ENCODE data around the gene APOH.

Gene APOH

GRCh38 chr17:66233023-66233753 lies 4.0 kb upstream of the APOH start:
- no peak for DNase-seq

- DNase-seq: no peak
Observed at GRCh38 chr17:66230922-66231591, 1.8 kb upstream of the APOH start.

DNA sequence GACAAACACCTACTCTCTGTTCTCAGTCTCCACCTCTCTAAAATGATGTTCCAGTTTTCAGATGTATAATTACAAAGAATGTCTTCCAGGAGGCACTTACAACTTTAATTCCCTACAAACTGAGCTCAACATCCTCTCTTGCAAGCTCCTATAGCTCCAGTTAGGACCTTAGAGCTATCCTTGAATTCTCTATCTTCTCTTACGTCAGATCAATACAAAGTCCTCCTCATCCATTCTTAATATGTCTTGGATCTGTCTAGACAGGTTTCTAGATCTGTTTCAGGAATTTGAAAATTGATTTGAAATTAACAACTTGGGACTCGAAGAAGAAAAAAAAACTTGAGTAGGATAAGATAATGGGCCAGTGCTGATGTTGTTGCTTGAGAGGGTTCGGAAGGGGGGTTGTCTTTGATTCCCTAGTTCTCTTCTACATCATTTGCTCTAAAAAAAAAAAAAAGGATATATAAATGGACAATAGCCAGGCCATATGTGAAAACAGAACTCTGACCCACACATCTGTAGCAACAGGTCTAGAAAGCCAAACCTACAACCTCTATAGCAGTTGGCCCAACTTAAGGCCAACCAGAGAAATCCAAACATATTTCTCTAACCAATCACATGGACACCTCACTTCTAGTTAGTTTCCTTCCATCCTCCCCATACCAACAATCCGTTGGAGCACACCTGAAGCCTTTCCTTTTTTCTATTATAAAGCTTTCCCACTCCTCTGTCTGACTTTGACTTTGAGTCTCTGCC lies 746 bp upstream of the APOH start:
- no peak for DNase-seq

DNA sequence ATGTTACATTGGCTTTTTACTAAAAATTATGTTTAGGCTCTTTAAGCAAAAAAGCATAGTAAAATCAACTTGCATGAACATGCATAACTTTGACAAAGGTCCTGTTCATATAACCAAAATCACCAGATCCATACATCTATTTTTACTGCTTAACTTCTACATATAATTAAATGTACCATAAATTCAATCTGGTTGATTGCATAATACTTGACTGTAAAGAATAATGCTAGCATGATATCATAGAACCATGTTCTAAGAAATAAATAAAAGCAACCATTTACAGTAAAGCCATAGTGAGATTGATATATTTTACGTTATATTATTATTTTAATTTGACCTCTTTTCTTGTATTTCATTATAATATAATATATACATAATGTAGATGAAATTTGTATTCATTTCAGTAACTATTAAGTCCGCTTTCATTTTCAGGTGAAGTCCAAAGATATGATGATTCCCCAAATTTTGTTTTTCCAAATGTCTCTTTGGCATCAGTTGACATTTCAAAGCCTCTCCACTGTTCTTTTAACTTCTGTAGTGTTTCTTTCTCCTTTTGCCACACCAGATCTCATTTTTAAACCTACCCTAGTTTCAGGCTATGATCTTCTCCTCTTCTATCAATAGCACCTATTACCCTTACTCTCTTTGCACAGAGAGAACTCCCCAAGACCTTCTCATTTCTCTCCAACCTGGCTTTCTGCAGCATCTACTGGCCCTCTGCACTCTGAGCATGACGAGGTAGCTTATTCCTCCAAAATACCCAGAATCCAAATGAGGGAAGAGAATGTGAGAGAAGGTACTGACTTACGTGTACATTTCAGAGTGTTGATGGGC lies 1.8 kb downstream of the APOH start:
- DNase-seq: no peak

- DNase-seq: no peak
Observed at GRCh38 chr17:66222798-66223350, 6.3 kb downstream of the APOH start.

- DNase-seq: no peak
Observed at GRCh38 chr17:66221755-66222530, 7.3 kb downstream of the APOH start.

- no peak for DNase-seq
Observed at GRCh38 chr17:66221343-66221742, 7.9 kb downstream of the APOH start.

DNA sequence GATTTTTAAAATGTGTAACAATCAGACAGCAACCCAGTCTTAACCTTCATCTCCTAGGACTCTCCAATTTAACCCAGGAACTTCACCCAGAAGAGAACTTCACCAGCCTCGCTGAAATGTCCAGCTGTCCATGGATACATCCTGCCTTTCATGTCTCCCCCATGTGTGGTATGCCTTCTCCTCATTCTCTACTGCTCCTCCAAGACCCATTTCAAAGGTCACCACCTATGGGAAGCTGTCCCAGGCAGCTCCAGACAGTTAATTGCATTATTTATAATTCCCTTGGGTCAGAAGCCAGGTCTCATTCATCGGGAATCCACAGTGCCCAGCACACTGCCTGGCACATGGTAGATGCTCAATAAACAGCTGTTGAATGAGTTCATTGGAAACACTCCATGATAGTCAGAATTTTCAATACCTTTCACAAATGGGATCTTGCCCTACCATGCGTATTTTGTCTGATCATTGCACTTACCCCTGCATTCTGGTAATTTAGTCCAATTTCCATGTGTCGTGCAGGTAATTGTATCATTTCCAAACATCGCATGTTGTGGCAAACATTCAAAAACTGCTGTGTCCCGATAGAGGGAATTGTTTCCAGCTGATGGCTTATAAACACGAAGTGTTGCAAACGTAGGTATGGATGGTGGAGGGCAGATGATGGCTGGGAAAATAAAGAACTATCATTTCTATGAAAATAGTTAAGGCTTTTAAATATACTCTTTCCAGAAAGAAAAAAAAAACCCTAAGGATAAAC lies 9.0 kb downstream of the APOH start:
- no peak for DNase-seq

- no peak for DNase-seq
Observed at GRCh38 chr17:66215529-66215911, 13.7 kb downstream of the APOH start.

DNA sequence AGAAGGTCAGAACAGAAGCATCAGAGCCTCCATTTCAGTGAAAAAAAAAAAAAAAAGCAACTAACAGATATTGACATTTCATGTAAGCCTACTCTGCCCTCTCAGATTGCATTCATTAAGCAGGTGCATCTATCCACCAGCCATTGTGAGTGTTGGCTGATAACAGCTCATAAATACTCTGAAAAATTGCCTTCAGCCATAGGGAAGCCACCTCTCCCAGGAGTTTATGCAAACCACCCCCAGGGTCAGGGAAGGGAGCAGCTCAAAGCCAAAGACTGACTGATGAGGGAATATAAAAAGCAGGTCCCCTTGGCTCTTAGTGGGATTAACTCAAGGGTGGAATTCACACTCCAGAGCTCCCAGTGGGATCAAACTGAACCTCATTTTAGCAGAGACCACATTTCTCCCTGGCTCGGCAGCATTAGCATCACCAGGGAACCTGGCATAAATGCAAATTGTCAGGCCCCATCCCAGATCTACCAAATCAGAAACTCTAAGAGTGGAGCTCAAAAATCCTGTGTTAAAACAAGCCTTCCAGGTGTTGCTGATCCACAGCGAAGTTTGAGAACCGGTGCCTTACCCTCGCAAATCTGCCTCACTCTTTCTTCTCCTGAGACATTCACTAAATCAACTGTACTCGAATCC lies 14.2 kb downstream of the APOH start:
- DNase-seq: no peak

DNA sequence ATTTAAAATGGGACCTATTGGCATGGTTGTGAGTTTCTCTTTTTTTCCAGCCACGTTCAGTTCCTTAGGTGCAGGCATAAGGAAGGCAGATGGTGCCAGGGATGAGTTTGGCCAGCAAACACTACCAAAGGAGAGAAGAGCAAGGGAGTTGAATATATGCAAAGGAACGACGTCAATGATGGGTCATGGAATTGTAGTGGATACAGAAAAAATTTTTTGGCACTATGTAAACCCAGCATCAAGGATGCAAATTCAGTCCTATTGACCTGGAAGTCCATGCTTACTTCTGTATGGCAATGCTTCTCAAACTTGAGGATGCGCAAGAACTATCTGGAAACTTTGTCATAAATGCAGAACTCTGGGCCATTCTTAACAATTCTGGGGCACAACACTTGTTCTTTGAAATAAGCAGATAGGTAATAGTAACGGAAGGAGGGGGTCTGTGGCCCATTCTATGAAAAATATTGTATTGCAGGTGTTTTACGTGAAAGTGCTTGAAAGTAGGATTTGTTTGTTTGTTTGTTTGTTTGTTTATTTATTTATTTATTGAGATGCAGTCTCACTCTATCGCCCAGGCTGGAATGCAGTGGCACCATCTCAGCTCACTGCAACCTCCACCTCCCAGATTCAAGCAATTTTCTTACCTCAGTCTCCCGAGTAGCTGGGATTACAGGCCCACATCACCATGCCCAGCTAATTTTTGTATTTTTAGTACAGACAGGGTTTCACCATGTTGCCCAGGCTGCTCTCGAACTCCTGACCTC lies 18.0 kb downstream of the APOH start:
- DNase-seq: no peak

DNA sequence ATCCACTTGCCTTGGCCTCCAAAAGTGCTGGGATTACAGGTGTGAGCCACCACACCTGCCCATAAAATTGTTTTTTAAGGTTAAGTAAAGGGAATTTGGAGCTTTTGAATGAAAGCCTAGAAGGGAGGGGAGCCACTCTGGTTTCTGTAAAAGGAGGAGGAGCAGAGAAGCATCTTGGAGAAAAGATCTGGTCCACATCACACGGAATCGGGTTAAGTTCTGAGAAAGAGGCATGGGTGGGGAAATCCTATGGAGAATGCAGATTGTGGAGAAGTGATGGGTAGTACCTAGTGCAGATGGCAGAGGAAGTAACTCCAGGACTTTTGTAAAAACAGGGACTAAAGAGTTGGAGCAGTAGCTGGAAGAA lies 19.0 kb downstream of the APOH start:
- DNase-seq: no peak

DNA sequence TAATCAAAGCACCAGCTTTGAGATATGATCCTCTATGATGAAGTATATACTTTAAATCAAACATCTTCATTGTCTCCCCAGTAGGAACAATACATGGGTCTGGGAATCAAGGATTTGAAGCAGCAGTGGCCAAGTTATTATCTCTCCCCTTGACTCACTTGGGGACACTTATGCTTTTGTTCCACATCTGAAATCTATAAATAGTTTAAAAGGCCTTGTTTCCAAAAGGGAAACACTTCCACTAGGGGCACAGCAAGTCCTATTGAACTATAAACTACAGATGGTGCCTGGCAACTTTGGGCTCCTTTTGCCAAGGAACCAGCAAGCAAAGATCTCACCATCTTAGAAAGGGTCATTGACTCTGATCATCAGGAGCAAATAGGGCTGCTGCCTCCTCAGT lies 21.3 kb downstream of the APOH start:
- DNase-seq: no peak

GRCh38 chr17:66203274-66204015 lies 25.8 kb downstream of the APOH start:
- no peak for DNase-seq

- DNase-seq: no peak
Observed at GRCh38 chr17:66200685-66201092, 28.5 kb downstream of the APOH start.

- no peak for DNase-seq
Observed at GRCh38 chr17:66198242-66198641, 31.0 kb downstream of the APOH start.

GRCh38 chr17:66192378-66192687 lies 36.9 kb downstream of the APOH start:
- no peak for DNase-seq

GRCh38 chr17:66191593-66192377 lies 37.4 kb downstream of the APOH start, which contains the start of gene CEP112:
Gene CEP112 (minus strand): TSS chr17:66192133.
- peak; percentile 86 for DNase-seq

All from activated gamma-delta T cell treated with Interleukin-2 at 50 U/mL for 16 hours (primary cell).